ENCODE measurements around the gene EPS8. TPM values are rescaled to one million over a fixed set of nuclear protein-coding genes. Genes with fewer than 3 reads are reported as not detected.
A peak's percentile ranks its signal among the peaks of the same experiment; 100 is the strongest.

EPS8 gene
- total RNA-seq, 1 experiment from 2014 or later = 32.0 TPM

- ChIA-PET POLR2A (no interaction called here), CTCF (no interaction called here)
- no peak for ATAC-seq
These were observed 22.3 kb upstream of the EPS8 start for GRCh38 chr12:15811214-15812127.

GRCh38 chr12:15808652-15809051 lies 19.5 kb upstream of the EPS8 start:
- DNase-seq (ENCODE audit: low read depth, low spot score) (no peak), ATAC-seq (no peak)
- intact Hi-C loops (cut with micrococcal nuclease; ENCODE audit: unreplicated experiment) = no loop called here
- in situ Hi-C loops (cut with HindIII; ENCODE audit: low pct_unique_long_range_greater_than_20kb, low sequenced_read_pairs) = no loop called here
- Histone ChIP-seq H3K27ac (ENCODE audit: low read length) (0 out of 2 replicates have a peak overlapping the region, but pooled peaks have one; percentile 17), H3K4me3 (ENCODE audit: low read depth in 2 of 2, low read length in 2 of 2) (no peak overlapping the region), H3K27me3 (ENCODE audit: control insufficient read depth, insufficient read depth, low read length) (no peaks in the 10 kb centered on the region), H3K4me1 (ENCODE audit: control insufficient read depth, insufficient read depth, low read length) (peaks cover 4% of the 10 kb centered on the region), H3K9me3 (ENCODE audit: control insufficient read depth, insufficient read depth, low read depth, low read length) (no peaks in the 10 kb centered on the region), H3K36me3 (ENCODE audit: control insufficient read depth, insufficient read depth, low read length) (no peaks in the 10 kb centered on the region)
- CTCF ChIA-PET = no interaction called here
- TF ChIP-seq, protein P1, sequence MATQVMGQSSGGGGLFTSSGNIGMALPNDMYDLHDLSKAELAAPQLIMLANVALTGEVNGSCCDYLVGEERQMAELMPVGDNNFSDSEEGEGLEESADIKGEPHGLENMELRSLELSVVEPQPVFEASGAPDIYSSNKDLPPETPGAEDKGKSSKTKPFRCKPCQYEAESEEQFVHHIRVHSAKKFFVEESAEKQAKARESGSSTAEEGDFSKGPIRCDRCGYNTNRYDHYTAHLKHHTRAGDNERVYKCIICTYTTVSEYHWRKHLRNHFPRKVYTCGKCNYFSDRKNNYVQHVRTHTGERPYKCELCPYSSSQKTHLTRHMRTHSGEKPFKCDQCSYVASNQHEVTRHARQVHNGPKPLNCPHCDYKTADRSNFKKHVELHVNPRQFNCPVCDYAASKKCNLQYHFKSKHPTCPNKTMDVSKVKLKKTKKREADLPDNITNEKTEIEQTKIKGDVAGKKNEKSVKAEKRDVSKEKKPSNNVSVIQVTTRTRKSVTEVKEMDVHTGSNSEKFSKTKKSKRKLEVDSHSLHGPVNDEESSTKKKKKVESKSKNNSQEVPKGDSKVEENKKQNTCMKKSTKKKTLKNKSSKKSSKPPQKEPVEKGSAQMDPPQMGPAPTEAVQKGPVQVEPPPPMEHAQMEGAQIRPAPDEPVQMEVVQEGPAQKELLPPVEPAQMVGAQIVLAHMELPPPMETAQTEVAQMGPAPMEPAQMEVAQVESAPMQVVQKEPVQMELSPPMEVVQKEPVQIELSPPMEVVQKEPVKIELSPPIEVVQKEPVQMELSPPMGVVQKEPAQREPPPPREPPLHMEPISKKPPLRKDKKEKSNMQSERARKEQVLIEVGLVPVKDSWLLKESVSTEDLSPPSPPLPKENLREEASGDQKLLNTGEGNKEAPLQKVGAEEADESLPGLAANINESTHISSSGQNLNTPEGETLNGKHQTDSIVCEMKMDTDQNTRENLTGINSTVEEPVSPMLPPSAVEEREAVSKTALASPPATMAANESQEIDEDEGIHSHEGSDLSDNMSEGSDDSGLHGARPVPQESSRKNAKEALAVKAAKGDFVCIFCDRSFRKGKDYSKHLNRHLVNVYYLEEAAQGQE (IDR thresholded peaks at IDR 0.05; ENCODE audit: insufficient read depth in 1 of 2, low read depth in 2 of 2, low read length in 1 of 2) = no peak
- TF ChIP-seq SIN3A (IDR thresholded peaks at IDR 0.05; ENCODE audit: borderline replicate concordance, insufficient read depth, low read depth, low read length) = no peak
- POLR2A ChIA-PET = interaction anchor here (0.6 kb wide), 2 partner anchors 39 to 398 kb away, joined by 3 to 4 read pairs; no protein-coding TSS in a partner anchor
- BruUV-seq (replicated peaks) = no TSS peak

More at GRCh38 chr12:15811214-15812127, 22.3 kb upstream of the EPS8 start:
- in situ Hi-C loops (cut with HindIII; ENCODE audit: low pct_unique_long_range_greater_than_20kb, low sequenced_read_pairs) (no loop called here), intact Hi-C loops (cut with micrococcal nuclease; ENCODE audit: unreplicated experiment) (no loop called here)
- TF ChIP-seq, protein P2, sequence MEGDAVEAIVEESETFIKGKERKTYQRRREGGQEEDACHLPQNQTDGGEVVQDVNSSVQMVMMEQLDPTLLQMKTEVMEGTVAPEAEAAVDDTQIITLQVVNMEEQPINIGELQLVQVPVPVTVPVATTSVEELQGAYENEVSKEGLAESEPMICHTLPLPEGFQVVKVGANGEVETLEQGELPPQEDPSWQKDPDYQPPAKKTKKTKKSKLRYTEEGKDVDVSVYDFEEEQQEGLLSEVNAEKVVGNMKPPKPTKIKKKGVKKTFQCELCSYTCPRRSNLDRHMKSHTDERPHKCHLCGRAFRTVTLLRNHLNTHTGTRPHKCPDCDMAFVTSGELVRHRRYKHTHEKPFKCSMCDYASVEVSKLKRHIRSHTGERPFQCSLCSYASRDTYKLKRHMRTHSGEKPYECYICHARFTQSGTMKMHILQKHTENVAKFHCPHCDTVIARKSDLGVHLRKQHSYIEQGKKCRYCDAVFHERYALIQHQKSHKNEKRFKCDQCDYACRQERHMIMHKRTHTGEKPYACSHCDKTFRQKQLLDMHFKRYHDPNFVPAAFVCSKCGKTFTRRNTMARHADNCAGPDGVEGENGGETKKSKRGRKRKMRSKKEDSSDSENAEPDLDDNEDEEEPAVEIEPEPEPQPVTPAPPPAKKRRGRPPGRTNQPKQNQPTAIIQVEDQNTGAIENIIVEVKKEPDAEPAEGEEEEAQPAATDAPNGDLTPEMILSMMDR (IDR thresholded peaks at IDR 0.05) = no peak
- TF ChIP-seq TCF7L2 (IDR thresholded peaks at IDR 0.05; ENCODE audit: low read depth, low read length) (no peak), POLR2AphosphoS5 (IDR thresholded peaks at IDR 0.05; ENCODE audit: low read depth, low read length) (no peak), SIN3A (IDR thresholded peaks at IDR 0.05; ENCODE audit: borderline replicate concordance, insufficient read depth, low read depth, low read length) (no peak)
- TF ChIP-seq, protein P1 (IDR thresholded peaks at IDR 0.05; ENCODE audit: insufficient read depth in 1 of 2, low read depth in 2 of 2, low read length in 1 of 2) = no peak
- Histone ChIP-seq H3K36me3 (ENCODE audit: control insufficient read depth, insufficient read depth, low read length) (no peaks in the 10 kb centered on the region), H3K4me1 (ENCODE audit: control insufficient read depth, insufficient read depth, low read length) (peaks cover 4% of the 10 kb centered on the region), H3K27ac (ENCODE audit: low read length) (no peak overlapping the region), H3K27me3 (ENCODE audit: control insufficient read depth, insufficient read depth, low read length) (no peaks in the 10 kb centered on the region), H3K4me3 (ENCODE audit: low read depth in 2 of 2, low read length in 2 of 2) (no peak overlapping the region), H3K9me3 (ENCODE audit: control insufficient read depth, insufficient read depth, low read depth, low read length) (no peaks in the 10 kb centered on the region)
- BruUV-seq (replicated peaks) = no TSS peak
- no peak for DNase-seq (ENCODE audit: low read depth, low spot score)
